Stomach (tissue), 4 donors: Measurements from ENCODE around the gene SPTBN2.

Experiments used
- POLR2A ChIP-seq, 4 donors: fragments of 450-650 bp; IDR thresholded peaks; one replicate each; pipeline ENCODE4 v1.6.1; 2016; ENCODE audit warnings: antibody characterized with exemption in 4 of 4, control low read depth in 2 of 4, mild to moderate bottlenecking in 1 of 4, moderate library complexity in 1 of 4
- TF ChIP-seq, protein P1 (sequence below), 7 experiments: fragments of 450-650 bp in 4 of 7; fragments of 200-600 bp in 3 of 7; sonication (generic) in 3 of 7; IDR thresholded peaks; one replicate each; pipeline ENCODE4 v1.5.1; 2016 to 2019; ENCODE audit warnings: antibody characterized with exemption in 7 of 7, control low read depth in 2 of 7, mild to moderate bottlenecking in 1 of 7

DNA sequence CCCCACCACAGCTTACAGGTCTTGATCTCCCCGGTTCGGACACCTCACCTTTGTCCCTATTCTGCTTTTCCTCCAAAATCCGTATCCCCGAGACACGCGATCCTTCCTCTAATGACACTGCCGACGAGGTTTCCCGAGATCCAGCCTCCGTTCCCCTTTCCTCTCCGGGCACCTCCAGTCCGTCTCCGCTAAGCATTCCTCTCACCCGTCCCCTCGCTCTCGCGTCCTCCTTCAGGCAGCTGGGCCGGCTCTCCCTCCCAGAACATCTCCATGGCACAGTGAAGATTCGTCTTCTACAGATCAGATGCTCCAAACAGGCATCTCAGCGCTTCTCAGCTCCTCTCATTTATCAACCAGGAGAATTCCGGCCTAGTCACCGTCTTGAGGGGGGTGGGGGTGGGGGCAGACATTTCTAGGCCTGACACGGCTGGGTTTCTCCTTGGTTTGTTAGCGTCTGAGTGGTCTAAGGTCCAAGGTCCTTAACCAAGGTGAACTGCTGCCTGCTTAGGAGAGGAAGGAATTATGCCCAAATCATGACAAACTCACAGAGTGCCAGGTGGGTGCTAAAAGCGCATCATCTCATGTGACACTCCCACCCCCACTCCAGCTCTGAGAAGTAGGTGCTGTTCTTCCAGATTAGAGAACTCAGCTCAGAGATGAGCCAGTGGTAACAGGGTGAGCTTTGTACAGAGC lies at the start of gene SPTBN2:
- TF ChIP-seq POLR2A (IDR thresholded peaks at IDR 0.05): no peak
- TF ChIP-seq, protein P1, sequence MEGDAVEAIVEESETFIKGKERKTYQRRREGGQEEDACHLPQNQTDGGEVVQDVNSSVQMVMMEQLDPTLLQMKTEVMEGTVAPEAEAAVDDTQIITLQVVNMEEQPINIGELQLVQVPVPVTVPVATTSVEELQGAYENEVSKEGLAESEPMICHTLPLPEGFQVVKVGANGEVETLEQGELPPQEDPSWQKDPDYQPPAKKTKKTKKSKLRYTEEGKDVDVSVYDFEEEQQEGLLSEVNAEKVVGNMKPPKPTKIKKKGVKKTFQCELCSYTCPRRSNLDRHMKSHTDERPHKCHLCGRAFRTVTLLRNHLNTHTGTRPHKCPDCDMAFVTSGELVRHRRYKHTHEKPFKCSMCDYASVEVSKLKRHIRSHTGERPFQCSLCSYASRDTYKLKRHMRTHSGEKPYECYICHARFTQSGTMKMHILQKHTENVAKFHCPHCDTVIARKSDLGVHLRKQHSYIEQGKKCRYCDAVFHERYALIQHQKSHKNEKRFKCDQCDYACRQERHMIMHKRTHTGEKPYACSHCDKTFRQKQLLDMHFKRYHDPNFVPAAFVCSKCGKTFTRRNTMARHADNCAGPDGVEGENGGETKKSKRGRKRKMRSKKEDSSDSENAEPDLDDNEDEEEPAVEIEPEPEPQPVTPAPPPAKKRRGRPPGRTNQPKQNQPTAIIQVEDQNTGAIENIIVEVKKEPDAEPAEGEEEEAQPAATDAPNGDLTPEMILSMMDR (IDR thresholded peaks at IDR 0.05): no peak
